ENCODE data around the gene CTNNBL1.

- TF ChIP-seq, protein P1, sequence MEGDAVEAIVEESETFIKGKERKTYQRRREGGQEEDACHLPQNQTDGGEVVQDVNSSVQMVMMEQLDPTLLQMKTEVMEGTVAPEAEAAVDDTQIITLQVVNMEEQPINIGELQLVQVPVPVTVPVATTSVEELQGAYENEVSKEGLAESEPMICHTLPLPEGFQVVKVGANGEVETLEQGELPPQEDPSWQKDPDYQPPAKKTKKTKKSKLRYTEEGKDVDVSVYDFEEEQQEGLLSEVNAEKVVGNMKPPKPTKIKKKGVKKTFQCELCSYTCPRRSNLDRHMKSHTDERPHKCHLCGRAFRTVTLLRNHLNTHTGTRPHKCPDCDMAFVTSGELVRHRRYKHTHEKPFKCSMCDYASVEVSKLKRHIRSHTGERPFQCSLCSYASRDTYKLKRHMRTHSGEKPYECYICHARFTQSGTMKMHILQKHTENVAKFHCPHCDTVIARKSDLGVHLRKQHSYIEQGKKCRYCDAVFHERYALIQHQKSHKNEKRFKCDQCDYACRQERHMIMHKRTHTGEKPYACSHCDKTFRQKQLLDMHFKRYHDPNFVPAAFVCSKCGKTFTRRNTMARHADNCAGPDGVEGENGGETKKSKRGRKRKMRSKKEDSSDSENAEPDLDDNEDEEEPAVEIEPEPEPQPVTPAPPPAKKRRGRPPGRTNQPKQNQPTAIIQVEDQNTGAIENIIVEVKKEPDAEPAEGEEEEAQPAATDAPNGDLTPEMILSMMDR (IDR thresholded peaks at IDR 0.05; ENCODE audit: low read depth, low read length) = no peak
- TF ChIP-seq POLR2A (IDR thresholded peaks at IDR 0.05; ENCODE audit: extremely low read depth, insufficient read length) = no peak
These were observed 83.5 kb downstream of the CTNNBL1 start for GRCh38 chr20:37777012-37777950.

Measured in NB4 (cell line).